Measurements from ENCODE around the gene PPCS.
"Not testable (repeated sequence)": the region's sequence is repeated elsewhere in the genome, so short reads cannot be mapped to it uniquely, and the experiment has no call there.

PPCS gene

GRCh38 chr1:42484382-42484781, 28.0 kb downstream of the PPCS start:
- no peak for DNase-seq (ENCODE audit: insufficient read length, low spot score)
- no peak for FAIRE-seq
- no peak for TF ChIP-seq CTCF (IDR thresholded peaks at IDR 0.05; ENCODE audit: insufficient read depth, missing control alignments)

- DNase-seq (ENCODE audit: insufficient read length, low spot score): no peak
- FAIRE-seq: no peak
- TF ChIP-seq CTCF (IDR thresholded peaks at IDR 0.05; ENCODE audit: insufficient read depth, missing control alignments): no peak
Measured at GRCh38 chr1:42490237-42490636, 33.9 kb downstream of the PPCS start.

- DNase-seq (ENCODE audit: insufficient read length, low spot score); FAIRE-seq: not testable (repeated sequence)
Measured at GRCh38 chr1:42502031-42502430, 45.7 kb downstream of the PPCS start.

GRCh38 chr1:42504535-42505128, 48.3 kb downstream of the PPCS start:
- DNase-seq (ENCODE audit: insufficient read length, low spot score): no peak
- no peak for TF ChIP-seq CTCF (IDR thresholded peaks at IDR 0.05; ENCODE audit: insufficient read depth, missing control alignments)
- FAIRE-seq: no peak

GRCh38 chr1:42506576-42506975, 50.2 kb downstream of the PPCS start:
- no peak for DNase-seq (ENCODE audit: insufficient read length, low spot score)
- TF ChIP-seq CTCF (IDR thresholded peaks at IDR 0.05; ENCODE audit: insufficient read depth, missing control alignments): no peak
- FAIRE-seq: no peak

Measured in D721Med (cell line).